NK-92 (cell line): ENCODE results near the gene RAPGEF1.
"Not testable (repeated sequence)": the region's sequence is repeated elsewhere in the genome, so short reads cannot be mapped to it uniquely, and the experiment has no call there.

ENCODE experiments used
- DNase-seq: peaks from one replicate; lab custom pipeline; 2025; ENCODE audit not compliant: unreplicated experiment; lab: John Stamatoyannopoulos, UW

RAPGEF1 gene

DNA sequence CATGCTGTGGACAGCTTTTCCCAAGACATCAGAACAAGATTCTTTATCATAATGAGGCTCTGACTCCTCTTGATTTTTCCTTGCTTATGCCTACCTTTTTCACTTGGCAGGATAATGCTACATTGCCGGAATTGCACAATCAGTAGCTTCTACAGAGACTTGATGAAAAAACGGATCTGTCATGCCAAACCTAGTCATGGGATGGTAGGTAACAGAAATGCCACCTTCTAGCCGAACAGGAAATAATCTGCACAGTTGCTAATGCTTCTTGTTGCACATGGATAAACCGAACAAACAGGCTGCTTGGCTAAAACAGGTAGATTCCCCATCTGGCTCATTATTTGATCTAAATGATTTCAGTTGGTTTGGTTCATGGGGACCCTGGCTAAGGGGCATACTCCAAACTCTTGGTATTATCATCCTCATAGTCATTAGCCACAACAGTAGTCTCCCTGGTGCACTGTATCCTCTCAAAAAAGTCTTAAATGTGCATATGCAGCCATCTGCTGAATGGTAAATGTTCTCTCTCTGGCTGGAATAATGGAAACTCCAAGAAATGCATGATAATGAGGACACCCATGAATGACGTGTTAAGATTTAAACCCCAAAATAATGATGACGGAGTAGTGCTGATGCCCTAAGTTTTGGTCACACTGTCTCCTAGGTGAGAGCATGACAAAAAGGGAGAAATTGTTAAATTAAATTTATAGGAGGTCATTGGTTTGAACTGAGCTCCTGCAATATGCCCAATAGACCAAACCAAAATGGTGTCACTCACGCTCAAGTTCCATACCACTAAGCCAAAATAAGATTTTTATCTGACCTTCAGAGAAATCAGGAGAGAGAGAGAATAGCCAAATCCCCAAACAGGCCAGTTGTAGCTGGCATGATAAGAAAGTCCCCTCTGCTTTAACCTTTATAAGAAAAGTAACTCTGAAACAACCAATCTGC, 47.0 kb downstream of the RAPGEF1 start:
- no peak for DNase-seq

DNA sequence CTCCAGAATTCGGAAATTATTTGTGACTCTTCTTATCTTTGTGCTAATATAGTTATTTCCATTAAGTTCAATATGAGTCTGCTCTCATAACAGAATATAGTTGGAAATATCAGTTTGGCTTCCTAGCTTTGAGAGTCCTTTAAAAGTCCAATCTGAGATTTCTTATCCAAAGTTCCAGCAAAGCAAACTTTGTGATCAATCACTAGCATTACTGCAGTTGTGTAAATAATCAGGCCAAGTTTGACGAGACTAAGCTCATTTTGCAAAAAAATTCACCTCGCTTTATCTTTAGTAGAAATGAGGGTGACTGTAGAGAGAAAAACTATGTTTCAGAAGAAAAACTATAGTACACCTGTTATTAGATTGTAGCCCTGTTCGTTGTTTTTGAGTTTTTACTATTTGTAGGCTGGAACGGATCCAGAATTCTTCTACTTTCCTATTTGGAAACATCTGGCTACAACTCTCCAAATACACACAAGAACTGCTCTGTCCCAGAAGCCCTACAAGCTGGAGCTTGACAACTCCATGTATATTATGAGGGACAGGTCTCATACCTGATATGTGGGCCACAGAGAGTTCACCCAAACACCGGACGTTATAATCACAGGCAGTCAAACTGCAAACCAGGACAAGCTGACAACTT, 47.8 kb downstream of the RAPGEF1 start:
- DNase-seq: no peak

DNA sequence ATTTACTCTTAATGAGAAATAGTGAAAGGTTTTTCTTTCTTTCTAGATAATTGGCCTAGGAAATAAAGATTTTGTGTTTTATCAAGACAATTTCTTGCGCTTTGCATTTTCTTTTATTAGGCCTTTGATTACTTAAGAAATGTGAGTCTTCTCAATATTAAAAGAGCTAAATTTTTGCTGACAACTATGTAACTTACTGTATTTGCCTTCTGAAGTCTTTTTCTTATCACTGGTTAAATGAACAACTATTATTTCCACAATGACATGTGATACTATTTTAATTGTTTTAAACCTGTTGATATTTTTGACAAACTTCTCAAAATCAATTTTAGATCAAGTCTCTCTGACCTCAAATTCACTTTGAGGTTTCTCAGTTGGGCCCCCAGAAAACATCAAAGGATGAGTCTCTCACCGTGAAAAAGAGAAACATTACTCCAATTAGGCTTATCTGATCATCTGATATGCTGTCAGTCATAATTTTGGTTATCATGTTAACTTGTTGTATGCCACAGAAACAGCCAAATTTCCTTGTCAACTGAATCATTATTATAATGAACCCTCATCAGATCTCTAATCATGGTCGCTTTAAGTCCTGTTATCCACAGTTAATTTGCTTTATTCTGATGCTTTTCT, 48.8 kb downstream of the RAPGEF1 start:
- DNase-seq: no peak

DNA sequence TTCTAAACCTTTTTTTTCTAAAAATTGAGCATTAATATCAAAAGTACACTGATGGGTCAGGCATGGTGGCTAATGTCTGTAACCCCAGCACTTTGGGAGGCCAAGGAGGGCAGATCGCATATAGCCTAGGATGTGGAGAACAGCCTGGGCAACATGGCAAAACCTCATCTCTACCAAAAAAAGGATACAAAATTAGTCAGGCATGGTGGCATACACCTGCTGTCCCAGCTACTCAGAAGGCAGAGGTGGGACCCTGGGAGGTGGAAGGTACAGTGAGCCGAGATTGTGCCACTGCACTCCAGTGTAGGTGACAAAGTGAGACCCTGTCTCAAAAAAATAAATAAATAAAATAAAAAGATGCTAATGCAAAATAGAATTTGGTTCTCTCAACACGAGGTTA, 49.4 kb downstream of the RAPGEF1 start:
- DNase-seq: no peak

DNA sequence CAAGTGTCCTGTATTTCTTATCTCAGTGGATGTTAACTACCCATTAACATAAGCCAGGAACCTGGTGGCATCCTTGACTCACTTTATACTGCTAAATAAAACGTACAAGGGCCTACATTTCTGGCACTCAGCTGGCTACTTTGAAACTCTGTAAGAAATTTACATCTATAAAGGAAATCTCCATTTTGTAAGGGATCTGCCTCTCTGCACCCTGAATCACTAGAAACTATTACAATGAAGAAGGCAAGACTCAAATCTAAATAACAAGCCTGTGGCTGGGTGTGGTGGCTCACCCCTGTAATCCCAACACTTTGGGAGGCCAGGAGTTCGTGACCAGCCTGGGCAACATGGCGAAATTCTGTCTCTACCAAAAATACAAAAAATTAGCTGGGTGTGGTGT, 51.5 kb downstream of the RAPGEF1 start:
- DNase-seq: no peak

DNA sequence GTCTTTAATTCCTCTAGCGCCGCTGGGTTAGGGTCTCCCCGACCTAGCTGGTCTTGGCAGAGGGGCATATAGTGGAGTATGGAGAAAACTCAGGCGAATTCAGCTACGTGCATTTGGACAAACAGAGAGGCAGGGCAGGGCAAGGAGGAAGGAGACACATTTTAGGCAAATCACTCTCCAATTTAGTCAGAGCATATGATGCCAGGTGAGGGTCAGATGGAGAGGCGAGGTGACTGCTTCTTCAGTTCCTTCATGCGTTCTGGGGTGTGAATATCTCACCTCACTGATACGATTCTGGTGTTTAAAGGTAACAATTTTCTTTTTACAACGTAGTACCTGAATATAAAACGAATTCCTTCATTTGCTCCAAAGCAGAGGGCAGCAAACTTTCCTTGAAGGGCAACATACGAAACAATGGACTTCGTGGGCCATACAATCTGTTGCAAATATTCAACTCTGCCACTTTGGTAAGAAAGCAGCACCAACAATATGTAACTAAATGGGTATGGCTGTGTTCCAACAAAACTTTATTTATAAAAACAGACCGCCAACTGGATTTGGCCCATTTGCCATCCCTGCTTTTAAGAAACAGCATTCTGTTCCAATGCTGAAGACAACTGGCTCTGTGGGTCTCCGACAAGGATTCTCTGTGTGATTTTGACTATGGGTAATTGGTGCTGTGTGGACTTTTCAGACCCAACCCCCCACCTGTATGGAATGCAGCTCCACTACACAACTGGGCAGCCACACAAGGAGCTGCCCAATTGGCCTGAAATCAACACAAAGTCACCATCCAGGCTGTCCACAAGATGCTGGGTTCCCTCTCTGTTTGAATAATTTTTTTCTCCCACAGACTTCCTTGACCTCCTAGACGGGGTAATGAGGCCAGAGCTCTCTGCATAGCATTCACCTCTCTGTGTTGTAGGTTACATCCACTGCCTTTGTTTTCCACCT, 53.8 kb downstream of the RAPGEF1 start:
- DNase-seq: no peak

DNA sequence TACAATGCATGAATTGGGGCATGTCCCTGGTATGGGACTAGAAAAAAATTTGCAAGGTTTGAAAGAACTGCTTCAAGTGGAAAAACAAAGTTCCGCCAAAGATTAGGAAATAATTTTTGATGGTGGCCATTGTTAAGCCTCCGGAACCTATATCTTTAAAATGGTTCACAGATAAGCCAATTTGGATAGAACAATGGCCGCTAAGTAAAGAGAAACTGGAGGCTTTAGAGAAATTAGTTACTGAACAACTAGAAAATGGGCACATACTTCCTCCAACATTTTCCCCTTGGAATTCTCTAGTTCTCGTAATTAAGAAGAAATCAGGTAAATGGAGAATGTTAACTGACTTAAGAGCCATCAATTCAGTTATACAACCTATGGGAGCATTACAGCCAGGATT, 56.8 kb downstream of the RAPGEF1 start:
- not testable (repeated sequence) for DNase-seq

DNA sequence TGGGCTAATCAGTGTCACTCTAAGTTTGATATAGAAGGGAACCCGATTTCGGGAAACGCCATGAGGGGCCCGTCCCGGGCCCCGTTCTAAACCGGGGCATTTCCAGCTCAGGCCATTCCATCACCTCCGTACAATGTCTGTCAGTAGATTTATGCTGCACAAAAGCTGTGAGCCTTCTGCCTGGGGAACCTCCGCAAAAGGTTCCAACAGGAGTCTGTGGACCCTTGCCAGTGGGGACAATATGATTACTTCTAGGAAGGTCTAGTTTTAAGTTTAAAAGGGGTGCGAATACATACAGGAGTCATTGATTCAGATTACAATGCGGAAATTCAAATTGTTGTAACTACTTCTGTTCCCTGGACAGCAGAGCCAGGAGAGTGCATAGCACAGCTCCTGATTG, 57.6 kb downstream of the RAPGEF1 start:
- DNase-seq: no peak

DNA sequence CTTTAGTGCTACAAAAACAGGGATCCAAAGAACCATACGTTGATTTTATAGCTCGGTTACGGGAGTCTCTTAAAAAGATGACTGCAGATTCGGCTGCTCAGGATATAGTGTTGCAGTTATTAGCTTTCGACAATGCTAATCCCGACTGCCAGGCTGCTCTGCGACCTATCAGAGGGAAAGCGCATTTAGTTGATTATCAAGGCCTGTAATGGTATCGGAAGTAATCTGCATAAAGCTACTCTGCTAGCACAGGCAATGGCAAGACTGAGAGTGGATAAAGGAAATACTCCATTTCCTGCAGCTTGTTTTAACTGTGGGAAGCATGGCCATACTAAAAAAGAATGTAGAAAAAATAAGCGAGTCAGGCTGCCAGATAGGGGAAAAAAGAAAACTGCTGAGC, 58.0 kb downstream of the RAPGEF1 start:
- not testable (repeated sequence) for DNase-seq

DNA sequence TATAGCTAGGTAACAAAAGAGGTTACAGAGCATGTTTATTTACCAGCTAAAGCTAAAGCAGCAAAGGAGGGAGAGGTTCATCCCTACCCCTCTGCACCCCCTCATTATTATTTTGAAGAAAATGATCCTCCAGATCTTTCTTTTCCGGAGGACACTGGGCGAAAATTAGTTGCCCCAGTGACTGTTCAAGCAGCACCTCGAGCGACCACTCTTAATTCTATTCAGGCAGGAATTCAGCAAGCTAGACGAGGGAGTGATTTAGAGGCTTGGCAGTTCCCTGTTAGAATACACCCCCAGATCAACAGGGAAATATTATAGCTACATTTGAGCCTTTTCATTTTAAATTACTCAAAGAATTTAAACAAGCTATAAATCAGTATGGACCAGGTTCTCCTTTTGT, 58.8 kb downstream of the RAPGEF1 start:
- not testable (repeated sequence) for DNase-seq

DNA sequence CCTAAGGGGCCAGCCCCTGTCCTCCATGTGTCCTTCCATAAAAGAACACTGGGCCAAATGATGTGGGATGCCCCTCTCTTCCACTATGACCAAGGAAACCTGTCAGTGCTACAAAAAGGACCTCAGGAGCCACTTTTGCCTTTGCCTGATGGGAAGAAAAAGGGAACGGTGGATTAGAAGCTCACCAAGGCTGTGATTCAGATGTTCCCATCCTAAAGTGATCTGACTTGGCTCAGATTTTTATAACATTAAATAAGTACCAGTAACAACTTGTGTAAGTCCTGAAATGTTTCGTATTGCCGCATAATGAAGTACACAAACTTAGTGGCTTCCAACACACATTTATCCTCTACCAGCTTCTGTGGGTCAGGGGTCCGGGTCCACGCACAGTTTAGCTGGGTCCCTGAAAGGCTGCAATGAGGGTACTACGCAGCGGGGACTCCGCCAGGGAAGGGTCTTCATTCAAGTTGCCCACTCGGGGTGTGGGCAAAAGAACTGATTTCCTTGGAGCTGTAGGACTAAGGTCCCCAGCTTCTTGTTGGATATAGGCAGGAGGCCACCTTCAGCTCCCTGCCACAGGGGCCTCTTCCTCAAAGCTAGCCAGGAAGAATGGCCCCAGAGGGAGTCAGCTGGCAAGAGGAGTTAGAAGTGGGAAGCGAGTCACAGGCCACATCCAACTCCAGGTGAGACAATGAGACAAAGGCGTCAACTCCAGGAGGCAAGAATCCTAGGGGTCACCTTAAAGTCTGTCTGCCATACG, 60.4 kb downstream of the RAPGEF1 start:
- no peak for DNase-seq

DNA sequence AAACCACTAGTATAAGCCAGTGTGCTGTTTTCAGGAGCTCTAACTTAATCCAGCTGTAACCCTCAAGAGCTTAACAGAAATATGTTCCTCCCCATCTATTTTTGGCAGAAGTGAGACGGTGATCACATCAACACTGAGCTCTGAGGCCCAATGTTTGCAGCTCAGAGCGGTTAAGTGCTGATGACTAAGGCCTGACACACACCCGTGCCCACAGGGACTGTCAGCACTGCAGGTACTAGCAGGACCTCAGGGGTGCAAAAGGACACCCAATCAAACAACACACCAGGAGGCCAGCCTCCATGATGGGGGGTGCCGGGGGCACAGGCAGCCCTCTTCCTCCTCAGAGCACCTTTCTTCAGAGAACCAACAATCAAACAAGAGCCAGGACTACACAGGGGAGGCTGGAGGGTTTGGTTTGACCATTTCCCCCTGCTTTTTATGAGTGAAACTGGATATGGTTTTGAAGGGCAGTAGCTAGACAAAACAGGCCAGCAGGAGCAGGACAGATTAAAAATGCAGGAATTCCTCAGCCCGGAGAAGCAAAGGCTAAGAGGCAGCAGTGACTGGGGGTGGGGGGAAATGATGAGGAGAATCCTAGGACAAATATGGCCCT, 61.3 kb downstream of the RAPGEF1 start:
- DNase-seq: no peak

DNA sequence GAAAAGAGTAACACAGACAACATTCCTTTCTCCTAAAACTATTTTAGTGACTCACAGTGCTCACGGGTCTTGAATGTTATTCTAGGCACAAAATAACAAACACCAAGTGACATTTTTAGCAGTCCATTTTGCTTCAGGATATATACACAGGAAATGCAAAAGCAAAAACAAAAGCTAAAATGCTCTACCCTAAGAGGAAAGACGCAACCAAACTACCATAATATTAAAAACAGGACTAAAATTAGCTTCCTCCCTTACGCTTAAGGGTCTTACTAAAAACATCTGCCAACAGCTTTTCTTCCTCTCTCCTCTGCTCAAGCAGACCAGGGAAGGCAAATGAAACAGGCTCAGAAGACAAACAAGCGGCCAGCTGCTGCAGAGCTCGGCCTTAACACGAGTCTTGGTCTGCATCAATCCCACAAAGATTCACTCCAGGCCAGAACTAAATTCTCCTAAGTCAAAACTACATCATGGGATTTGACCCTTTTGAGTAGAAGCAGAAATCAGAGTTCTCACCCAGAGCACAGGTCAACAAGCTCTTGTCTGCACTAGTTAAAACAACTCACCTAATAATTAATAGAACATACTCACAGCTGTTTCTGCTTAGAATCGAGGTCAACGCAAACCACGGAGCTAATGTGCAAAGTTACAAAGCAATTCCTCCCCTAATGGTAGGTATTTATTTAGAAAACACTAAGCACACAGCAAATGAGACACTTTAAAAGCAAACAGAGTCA, 62.3 kb downstream of the RAPGEF1 start:
- no peak for DNase-seq

DNA sequence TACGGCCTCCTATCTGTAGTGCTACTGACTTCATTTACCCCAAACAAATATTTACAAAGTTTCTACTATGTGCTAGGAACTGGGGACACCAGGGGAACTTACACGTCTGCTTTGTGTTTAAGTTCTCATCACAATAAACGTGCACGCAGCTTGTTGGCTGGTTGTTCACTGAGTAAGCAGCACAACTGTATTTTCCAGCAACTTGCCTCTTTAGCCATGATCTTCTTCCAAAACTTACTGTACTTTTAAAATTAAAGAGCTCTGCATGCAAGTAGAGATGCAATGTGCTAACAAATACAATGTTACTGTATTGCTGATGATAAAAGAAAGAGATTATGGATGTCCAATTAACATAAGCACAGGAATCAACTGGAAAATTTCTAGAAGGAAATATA, 62.8 kb downstream of the RAPGEF1 start:
- DNase-seq: no peak

DNA sequence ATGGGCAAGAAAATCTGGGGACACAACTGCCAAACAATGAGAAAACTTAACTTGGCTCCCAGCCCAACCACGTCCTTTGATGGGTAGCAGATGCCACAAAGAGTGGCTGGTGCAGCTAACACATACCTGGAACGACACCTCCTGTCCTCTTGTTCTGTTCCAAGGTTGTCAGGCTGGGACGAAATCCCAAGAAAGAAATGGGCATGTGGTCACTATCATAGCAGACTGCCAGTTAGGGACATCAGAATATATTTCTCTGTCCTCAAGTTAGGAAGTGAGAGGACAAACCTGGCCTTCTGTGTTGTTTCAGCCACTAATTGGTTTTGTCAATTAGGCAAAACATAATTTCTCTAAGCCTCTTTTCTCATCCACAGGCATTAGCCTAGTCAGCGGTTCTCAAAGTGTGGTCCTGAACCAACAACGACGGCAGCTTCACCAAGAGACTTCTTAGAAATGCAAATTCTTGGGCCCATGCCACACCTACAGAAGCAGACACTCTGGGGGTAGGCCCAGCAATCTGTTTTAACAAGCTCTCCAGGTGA, 63.4 kb downstream of the RAPGEF1 start:
- DNase-seq: no peak

DNA sequence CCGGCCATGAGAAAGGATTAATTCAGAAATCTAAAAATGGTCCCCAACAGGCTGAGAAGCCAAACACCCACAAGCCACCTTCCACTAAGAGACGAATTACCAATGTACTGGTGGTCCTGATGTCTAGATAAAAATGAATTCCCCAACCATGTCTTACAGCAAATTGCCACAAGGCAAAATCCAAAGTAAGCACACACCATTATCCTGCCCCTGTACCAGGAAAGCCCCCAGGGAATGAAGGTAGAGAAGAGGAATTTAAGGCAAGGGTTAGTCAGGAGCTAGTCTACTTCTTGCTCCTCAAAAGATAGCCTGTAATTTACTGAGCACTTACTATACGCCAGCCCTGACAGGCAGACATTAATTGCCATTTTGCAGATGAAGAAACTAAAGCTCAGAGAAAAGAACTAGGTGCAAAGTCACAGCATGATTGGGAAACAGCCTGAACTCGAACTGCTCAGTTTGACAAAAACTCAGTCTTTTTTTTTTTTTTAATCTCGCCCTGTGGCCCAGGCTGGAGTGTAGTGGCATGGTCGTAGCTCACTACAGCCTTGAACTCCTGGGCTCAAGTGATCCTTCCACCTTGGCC, 64.3 kb downstream of the RAPGEF1 start:
- DNase-seq: no peak

DNA sequence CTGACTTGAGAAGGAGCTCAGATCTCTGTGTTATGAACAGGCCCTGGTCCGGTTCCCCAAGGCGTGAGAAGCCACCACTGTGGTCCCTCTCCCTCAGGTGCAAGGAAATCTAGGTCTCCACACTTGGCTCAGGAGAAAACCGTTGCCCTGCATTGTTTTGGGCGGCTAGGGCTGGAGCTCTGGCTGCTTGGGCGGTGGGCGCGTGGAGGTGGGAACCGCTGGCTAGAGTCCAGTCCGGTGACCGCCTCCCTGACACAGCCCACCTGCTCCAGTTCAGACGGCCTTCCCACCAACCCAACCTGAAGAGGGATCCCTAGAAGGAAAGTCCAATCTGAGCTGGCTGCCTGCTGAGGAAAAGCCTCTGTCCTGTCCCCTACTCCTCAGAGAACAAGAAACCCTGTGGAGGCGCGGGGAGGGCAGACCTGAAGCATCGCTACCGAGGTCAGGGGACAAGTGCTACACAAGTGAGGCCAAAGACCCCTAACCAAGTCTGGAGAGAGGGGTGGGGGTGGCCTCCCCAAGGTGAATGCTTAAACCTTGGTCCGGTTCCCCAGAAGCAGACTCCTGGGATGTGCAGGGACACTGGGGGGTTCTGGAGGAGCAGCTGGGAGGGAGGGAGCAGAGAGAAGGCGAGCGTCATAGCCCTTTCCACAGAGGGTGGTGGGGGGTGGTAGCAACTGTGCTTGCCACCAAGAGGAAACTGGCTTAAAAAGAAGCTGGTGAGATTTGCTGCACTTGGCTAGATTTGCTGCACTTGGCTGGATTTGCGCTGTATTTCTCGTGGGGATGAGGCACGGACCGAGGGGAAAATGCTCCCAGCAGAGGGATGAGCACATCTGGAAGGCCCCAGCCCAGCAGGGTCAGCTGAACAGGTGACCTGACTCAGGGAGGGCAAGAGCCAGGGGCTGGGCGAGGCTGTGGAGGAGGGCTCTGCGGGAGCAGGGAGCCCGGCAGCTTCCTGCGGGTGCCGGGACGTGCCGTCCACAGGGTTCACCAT, 65.2 kb downstream of the RAPGEF1 start:
- DNase-seq: no peak
